GM21526 (cell line): Measurements from ENCODE around the gene PDE4D.

ENCODE experiments used
- ATAC-seq: cut with Tn5 transposase; IDR thresholded peaks from one replicate; pipeline ENCODE4 v1.9.1; 2021; ENCODE audit warnings: moderate library complexity; ENCODE audit not compliant: unreplicated experiment, low FRiP score

Gene PDE4D

GRCh38 chr5:59204114-59204897 is 689.2 kb downstream of the PDE4D start:
- ATAC-seq = no peak

GRCh38 chr5:59199868-59200267 is 693.7 kb downstream of the PDE4D start:
- no peak for ATAC-seq

- no peak for ATAC-seq
Measured at GRCh38 chr5:59198832-59199231, 694.7 kb downstream of the PDE4D start.

- no peak for ATAC-seq
Measured at GRCh38 chr5:59198365-59198764, 695.2 kb downstream of the PDE4D start.

GRCh38 chr5:59197911-59198310 is 695.6 kb downstream of the PDE4D start:
- ATAC-seq = no peak

- ATAC-seq = no peak
Measured at GRCh38 chr5:59193616-59194319, 699.8 kb downstream of the PDE4D start.

- no peak for ATAC-seq
Measured at GRCh38 chr5:59190746-59191145, 702.8 kb downstream of the PDE4D start.

- no peak for ATAC-seq
Measured at GRCh38 chr5:59189472-59190244, 703.9 kb downstream of the PDE4D start.

- ATAC-seq = peak; percentile 79
Measured at GRCh38 chr5:59188419-59189225, 704.9 kb downstream of the PDE4D start.

- no peak for ATAC-seq
Measured at GRCh38 chr5:59187857-59188256, 705.7 kb downstream of the PDE4D start.

- ATAC-seq = no peak
Measured at GRCh38 chr5:59186623-59187022, 706.9 kb downstream of the PDE4D start.

- no peak for ATAC-seq
Measured at GRCh38 chr5:59185757-59186385, 707.7 kb downstream of the PDE4D start.

GRCh38 chr5:59184769-59185168 is 708.8 kb downstream of the PDE4D start:
- no peak for ATAC-seq

- no peak for ATAC-seq
Measured at GRCh38 chr5:59182760-59183159, 710.8 kb downstream of the PDE4D start.

GRCh38 chr5:59180515-59180914 is 713.0 kb downstream of the PDE4D start:
- peak; percentile 78 for ATAC-seq

- ATAC-seq = no peak
Measured at GRCh38 chr5:59179704-59180103, 713.8 kb downstream of the PDE4D start.

GRCh38 chr5:59178482-59178881 is 715.0 kb downstream of the PDE4D start:
- ATAC-seq = no peak

- ATAC-seq = no peak
Measured at GRCh38 chr5:59178071-59178470, 715.5 kb downstream of the PDE4D start.

- no peak for ATAC-seq
Measured at GRCh38 chr5:59177644-59178043, 715.9 kb downstream of the PDE4D start.

- ATAC-seq = peak; percentile 44
Measured at GRCh38 chr5:59174248-59174844, 719.2 kb downstream of the PDE4D start.
